ENCODE results near the gene WDR17.

The WDR17 gene

DNA sequence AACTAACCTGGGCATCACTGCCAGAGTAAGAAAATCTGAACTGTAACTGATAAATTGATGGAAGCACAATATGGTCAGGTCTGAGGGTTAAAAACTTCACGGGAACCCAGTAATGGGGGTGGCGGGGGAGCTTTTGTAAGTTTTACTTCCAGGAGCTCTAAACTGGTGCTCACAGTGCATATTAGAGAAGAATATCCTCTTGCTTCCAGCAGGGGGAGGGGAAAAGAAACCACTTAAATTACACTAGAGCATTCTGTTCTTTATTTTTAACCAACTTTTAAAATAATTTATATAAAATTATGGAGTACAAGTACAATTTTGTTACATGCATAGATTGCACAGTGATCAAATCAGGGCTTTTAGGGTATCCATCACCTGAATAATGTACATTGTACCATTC lies 33.7 kb downstream of the WDR17 start:
- DNase-seq: no peak

DNA sequence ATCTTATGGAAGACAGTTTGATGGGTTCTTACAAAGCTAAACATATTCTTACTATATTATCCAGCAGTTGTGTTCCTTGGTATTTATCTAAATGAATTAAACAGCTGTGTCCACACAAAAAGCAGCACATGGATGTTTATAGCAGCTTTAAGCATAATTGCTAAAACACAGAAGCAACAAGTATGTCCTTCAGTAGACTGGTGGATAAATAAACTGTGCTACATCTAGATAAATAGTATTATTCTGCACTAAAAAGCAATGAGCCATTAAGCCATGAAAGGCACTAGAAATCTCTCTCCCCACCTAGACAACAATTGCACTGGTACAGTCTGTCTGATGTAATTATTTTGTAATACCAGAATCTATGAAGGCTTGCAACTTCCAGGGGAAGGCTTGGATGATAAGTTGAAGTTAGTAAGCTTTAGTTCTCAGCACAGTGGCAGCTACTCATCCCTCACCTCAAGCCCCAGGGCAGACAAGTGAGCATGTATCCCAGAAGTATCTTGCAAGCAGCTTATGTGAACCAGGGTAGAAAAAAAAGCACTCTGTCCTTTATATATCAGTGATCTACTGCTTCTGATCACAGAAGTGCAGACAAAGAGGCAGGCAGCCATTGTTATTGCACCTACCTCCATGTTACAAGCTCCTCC lies 36.9 kb downstream of the WDR17 start:
- no peak for DNase-seq

DNA sequence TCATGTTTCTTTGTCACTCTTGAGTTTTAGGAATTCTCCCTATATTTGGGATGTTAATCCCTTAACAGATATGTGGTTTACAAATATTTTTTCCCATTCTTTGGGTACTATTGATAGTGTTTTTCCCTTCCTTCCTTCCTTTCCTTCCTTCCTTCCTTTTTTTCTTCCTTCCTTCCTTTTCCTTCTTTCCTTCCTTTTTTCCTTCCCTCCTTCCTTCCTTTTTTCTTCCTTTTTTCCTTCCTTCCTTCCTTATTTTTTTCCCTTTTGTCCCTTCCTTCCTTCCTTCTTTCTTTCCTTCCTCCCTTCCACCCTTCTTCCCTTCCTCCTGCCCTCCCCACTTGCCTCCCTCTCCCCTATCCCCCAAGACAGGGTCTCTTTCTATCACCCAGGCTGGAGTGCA lies 42.1 kb downstream of the WDR17 start:
- no peak for DNase-seq

DNA sequence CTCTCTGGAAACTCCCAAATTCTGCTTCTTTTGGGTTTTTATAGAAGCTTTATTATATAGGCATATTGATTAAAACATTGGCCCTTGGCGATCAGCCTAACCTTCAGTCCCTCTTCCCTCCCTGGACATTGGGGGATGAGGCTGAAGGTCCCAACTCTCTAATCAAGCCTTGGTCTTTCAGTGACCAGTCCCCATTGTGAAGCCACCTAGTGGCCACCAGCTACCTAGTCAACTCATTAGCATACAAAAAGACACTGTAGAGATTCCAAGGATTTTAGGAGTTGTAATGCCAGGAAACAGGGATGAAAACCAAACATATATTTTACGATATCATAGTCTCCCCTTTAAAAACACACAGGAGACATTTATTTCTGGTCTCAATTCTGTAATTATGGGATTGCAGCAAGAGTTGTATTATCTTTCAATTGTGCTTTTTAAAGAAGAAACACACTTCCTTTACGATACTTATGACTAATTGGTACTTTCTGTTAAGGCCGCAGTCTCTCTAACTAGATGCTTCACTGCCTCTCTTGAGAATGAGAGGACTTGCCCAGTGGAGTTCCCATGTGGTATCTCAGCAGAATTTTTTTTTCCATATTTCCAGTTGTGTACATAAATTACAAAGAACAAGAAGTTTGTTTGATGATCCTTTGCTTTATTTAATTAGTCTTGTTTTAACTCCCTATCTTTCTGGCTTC lies 58.2 kb downstream of the WDR17 start:
- no peak for DNase-seq

DNA sequence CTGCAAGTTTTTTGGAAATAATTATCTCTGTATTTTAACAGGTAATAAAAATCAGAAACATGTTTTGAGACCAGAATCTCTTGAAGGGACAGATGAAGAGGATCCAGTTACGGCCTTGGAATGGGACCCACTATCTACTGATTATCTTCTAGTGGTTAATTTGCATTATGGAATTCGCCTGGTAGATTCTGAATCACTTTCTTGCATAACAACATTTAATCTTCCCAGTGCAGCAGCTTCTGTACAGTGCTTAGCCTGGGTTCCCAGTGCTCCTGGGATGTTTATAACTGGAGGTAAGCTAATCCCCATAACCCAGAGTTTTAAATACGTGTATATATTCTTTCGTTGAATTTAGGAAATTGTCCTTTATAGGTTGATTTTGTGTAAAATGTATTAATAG lies 59.4 kb downstream of the WDR17 start:
- no peak for DNase-seq

DNA sequence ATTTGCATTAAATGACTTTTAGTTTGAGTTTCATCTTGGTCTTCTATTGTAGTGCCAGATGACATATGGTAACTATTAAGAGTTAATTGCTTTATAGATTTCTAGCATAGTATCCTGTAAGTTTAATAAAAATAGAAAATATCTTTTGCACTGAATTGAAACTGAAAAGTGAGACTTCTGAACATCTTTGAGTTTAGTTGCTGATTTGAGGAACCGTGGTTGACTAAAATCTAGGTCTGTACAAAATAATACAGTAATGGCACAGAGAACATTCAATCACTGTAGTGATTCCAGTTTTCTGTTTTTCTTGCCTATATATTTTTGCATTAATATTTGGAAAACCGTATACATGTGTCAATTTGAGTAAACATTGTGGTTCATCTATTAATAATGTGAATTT lies 69.0 kb downstream of the WDR17 start:
- no peak for DNase-seq

DNA sequence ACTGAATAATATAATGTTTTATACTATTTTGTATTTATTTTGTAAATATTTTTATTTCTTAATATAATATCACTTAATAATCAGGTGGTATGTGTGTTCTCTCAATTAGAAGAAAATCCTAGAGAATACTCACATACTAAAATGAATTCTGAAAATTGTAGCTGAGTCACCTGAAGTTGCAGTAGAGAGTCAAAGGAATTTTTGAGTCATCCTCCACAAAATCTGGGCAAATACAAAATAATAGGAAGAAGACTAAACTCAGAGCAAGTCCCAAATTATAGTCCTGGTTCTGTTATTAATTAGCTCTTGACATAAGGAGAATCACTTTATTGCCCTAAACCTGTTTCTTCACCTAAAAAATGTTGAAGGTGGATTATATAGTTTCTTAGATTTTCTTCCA lies 72.0 kb downstream of the WDR17 start:
- DNase-seq: no peak

DNA sequence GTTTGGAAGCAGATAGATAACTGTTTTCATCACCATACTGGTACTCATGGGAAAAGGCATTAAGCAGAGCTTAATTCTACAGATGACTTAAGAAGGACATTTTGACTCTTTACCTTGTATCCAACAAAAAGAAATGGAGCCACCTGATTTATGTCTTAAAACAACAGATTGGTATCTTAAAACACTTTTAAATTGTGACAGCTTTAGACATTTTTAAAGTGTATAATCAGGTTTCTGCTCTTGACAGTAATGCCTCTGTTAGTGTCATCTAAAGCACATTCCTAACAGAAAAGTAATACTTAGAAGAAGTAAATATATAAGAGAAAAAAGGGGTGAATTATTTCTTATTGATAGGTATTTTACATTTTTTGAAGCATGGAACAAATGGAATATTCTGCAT lies 73.9 kb downstream of the WDR17 start:
- DNase-seq: no peak

DNA sequence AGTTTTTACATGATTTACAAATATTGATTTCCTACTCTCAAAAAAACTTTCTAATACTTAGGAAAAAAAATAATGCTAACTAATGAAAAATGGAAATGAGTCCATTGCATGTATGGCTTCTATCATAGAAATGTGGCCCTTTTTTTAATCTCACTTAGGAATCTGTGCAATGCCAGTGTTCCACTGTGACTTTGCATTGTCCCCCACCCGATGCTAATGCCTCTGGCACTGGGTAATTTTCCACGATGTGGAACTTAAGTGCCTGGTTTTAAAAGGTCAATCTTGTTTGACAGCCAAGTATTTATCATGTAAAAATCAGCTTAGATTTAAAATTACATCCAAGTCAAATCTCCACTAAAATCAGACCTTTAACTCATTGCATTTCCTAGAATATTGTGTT lies 76.6 kb downstream of the WDR17 start:
- DNase-seq: no peak

DNA sequence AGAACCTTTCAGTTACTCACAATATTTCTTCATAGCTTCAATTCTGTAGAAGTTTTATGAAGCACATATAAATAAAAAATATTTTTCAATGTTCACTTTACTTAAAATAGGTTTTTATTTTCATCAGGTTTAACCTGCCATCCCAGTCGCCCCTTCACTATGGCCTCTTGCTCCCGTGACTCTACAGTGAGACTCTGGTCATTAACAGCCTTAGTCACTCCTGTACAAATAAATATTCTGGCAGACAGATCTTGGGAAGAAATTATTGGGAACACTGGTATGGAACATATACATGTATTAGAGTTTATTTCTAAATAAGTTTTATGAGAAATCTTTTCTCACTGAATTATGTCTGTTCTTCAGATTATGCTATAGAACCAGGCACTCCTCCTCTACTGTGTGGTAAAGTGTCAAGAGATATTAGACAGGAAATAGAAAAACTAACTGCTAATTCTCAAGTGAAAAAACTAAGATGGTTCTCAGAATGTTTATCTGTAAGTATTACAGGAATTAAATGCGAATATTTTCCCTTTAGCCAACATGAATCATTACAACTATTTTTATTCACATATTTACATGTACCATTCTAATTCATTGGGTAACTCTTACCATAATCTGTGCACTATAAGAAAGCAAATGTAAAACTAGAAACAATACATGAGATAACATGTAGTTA lies 84.2 kb downstream of the WDR17 start:
- DNase-seq: no peak

DNA sequence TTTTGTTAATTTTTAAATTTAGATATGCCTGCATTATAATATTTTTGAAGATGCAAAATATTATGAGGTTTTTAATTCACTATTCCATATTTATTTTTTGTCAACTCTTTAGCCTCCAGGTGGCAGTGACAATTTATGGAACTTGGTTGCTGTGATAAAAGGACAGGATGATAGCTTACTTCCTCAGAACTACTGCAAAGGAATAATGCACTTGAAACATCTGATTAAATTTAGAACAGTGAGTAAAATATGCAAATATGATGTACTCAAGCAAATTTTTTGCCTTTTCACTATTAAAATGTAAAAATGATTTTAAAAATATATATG lies 84.7 kb downstream of the WDR17 start:
- no peak for DNase-seq

DNA sequence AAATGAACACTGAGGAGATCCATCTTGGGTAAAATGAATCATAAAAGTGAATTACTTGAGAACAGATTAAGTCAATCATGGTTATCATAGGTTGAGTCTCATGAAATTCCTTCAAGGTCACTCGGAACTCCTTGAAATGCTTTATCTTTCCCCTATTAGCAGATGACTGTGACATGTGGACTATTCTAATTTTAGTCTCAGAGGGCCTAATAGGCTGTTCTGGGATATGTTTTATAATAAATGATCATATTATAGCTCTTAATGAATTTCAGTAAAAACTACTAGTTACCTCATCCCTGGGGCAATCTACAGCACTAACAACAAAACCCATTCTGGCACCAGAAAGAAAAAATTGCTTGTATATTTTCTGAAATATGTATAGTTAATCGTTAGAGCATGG lies 85.1 kb downstream of the WDR17 start:
- no peak for DNase-seq

DNA sequence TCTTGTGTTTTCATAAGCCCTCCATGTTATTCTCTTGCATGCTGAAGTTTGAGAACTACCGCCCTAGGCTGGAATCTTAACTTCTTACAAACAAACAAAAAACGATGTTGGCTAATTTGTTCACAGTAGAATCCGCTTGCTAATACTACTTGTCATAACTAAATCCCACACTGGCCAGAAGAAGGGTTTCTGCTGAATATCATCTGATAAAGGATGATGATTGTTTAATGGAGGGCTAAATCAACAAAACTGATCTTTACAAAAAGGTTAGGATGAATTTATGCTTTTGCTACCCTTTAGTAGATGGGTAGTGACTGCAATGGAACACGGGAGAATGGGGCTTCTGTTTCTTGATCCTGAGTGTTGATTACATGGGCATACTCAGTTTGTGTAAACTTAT lies 87.5 kb downstream of the WDR17 start:
- no peak for DNase-seq

DNA sequence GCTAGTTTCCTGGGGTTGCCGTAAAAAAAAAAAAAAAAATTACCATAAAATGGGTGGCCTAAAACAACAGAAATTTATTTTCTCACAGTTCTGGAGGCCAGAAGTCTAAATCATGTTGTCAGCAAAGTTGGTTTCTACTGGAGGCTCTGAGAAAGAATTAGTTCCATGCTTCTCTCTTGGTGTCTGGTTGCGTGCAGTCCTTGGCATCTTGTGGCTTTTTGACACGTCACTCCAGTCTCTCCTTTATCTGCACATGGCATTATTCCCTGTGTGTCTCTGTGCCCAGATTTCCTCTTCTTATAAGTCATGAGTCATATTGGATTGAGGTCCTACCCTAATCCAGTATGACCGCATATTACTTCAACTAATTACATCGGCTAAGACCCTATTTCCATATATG lies 91.0 kb downstream of the WDR17 start:
- DNase-seq: no peak

DNA sequence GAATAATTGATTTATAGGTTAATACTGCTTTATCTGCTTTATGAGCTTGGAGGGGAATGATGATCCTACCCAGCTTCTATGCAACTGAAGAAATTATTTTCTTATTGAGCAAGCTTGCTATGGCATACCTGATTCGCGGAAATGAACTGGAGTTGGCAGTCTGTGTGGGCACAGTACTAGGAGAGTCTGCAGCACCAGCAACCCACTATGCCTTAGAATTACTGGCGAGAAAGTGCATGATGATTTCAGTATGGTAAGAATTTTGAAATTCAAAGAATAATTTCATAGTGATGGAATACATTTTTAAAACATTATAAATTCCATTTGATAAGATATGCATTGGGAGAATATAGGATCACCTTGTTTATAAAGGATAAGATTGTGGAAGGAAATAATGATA lies 97.4 kb downstream of the WDR17 start:
- DNase-seq: no peak

DNA sequence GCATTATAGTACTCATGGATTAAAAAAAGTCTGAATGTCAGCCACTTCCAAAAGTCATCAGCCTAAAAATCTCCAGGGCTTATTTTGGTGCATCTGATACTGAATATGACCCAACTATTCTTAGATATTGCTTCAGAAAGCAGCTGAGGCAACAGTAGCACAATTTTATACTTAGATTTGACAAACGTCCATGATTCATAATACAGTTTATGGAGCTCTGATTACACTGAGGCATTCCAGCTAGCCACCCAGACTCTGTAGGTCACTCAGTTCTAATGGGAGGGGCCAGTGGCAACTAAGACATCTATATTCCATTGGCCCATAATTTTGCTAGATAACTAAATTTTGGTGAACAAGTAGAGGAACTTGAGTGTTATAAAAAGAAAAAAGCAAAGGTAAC lies 119.4 kb downstream of the WDR17 start:
- DNase-seq: no peak

DNA sequence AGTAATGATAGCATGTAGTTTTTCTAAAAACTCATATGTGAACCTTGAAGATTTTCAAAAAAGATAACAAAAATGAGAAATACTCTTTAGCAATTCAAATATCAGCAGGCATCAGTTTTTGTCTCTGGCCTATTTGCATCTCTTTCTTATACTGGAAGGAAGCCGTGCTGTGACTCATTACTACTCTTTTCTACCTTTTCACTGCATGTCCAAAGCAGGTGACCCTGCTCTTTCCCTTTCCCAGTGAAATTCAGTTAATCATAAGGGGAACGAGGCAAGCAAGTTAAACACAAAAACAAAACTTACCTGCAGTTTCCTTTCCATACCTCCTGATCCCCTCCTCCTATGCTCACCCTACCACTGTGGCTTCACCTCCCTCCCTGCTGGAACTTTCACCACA lies 120.4 kb downstream of the WDR17 start:
- DNase-seq: no peak

DNA sequence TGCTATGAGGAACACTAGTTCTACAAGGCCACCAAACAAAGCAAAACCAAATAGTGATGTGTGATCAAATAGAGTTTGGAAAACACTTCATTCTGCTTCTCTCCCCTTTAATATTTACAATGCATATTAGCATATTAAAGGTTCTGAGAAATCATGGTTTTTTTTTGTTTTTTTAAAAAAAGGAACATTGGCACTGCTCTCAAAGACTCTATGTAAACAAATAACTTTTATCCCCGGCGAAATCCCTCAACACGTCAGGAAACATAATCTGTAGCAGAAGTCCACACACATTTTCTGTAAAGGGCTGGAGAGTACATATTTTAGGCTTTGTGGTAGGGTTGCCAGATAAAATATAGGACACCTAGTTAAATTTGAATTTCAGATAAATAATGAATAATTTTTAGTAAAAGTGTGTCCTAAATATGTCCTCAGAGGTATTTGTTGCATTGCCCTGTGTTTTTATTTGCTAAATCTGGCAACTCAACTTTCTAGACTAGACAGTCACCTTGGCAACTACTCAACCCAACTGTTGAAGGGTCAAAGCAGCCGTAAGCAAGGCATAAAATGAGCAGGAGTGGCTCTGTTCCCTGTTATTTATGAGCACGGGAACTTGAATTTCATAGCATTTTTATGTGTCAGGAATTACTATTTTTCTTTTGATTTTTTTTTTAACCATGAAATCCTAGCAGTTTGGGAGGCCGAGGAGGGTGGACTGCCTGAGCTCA lies 121.2 kb downstream of the WDR17 start:
- no peak for DNase-seq

DNA sequence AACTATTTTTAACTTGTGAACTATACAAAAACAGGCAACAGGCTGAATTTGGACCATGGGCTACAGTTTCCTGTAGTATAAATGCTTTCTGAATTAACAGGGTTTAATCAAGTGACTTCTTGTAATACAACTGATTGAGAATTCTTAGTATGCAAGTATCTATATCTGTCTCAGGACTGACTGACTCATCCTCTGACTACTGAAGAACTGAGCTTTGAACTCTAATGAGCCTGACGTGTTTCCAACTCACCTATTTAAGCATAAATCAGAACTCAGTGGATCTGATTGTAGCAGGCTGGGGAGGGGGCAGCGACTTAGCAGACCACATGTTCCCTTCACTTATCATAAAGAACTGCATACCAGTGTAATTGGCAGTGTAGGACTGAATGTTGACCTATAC lies 122.0 kb downstream of the WDR17 start:
- no peak for DNase-seq

DNA sequence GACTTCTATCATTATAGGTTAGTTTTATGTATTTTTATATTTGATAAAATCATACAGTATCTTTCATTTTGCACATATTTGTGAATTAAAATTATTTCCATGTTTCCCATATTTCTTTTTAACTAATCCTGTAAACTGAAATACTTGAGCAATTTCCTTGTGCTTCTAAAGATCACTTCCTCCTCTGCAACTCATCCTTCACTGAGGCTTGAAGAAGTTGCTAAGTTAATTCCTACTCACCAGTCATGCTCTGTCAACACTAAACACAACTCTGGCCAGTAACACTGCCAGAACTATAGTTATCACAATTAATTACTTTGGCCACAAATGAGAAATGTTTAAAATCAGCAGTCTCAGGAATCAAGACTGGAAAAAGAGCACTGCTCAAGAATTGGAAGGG lies 123.0 kb downstream of the WDR17 start:
- DNase-seq: no peak

DNA sequence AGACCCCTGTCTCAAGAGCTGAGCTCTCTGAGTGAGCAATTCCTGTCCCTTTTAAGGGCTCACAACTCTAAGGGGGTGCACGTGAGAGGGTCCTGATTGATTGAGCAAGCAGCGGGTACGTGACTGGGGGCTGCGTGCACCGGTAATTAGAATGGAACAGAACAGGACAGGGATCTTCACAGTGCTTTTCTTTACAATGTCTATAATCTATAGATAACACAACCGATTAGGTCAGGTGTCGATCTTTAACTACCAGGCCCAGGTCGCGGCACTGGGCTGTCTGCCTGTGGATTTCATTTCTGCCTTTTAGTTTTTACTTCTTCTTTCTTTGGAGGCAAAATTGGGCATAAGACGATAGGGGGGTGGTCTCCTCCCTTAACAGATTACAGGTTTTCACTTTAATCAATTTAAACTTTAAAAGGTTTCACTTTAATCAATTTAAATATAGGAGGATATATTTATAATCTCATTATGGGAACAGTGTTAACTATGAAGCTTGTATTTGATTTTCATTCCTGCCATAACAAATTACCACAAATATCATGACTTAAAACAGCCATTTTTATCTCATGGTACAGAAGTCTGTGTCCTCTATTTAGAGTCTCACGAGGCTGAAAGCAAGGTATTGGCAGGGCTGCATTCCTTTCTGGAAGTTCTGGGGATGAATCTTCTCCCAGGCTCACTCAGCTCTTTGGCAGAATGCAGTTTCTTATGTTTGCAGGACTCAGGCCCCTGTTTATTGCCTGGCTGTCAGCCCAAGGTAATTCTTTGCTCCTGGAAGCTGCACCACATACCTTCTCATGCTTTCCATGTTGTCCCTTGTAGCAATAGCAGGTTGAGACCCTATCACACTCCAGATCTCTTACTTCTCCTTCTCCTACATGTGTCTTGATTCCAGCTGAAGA lies 124.5 kb downstream of the WDR17 start:
- DNase-seq: no peak

DNA sequence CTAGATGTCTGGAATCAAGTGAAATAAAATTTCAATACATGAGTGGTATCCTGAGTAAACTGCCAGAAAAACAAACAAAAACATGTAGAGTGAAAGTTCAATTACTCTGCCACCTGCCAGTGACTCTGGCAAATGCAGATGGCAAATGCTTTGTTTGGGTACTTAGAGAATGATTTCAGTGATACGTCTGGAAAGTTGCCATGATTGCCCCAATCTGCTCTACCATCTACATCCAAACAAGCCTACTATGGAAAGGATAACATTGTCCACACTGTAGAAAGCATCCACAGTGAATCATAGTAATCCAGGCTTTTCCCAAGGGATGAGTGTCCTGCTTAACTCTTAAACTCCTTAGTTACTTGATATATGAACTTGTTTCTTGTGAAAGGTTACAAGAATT lies 126.3 kb downstream of the WDR17 start:
- DNase-seq: peak; percentile 24

DNA sequence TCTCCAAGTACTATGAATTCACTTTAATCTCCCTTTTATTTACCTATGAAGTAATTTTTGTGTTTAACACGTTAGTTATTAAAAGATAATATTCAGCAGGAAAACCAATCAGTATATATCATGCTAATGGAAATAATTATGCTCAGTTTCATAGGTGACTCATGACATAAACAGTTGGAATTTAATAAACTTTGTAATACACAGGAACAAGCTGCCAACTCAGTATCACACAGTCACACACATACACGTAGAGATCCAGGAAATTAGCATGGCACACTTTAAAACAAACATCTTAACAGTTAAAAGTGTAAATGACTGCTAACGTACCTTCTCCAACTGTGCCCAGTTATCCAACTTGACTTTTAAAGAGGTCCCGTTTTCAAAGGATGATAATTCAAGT lies 127.5 kb downstream of the WDR17 start:
- no peak for DNase-seq
